PC-9 (cell line): Measurements from ENCODE around the gene UQCR10. TPM values are rescaled to one million over a fixed set of nuclear protein-coding genes. Genes with fewer than 3 reads are reported as not detected.
A peak's percentile ranks its signal among the peaks of the same experiment; 100 is the strongest.

Experiments used
- BruUV-seq: library from RNA; stranded (reverse); fragments of 400-500 nt; replicated peaks from 2 replicates; lab custom pipeline; 2021; lab: Mats Ljungman, UMichigan
- CTCF ChIA-PET: fragments of 300-600 bp; sonication (Branson Sonifier 250); formaldehyde crosslinking; loops from one replicate; lab custom pipeline; 2022; ENCODE audit warnings: antibody characterized with exemption; lab: Charles Lee
- POLR2A ChIA-PET: fragments of 300-600 bp; sonication (Branson Sonifier 250); formaldehyde crosslinking; loops from one replicate; lab custom pipeline; 2022; ENCODE audit warnings: antibody characterized with exemption; ENCODE audit not compliant: unreplicated experiment; lab: Charles Lee
- DNase-seq, 2 experiments: peaks; one replicate each; pipeline versions ENCODE4 v3.0.0 to v3.0.0-alpha.2; 2015 to 2022; ENCODE audit warnings: mixed read lengths in 1 of 2
- H2AFZ ChIP-seq: fragments of 200-600 bp; sonication (generic); 2 replicates; pipeline ENCODE4 v1.8.1; 2017; ENCODE audit warnings: antibody characterized with exemption
- H3F3A ChIP-seq: fragments of 200-600 bp; sonication (generic); 2 replicates; pipeline ENCODE4 v1.8.1; 2017; ENCODE audit warnings: antibody characterized with exemption, mild to moderate bottlenecking, low read depth; ENCODE audit not compliant: insufficient read depth
- H3K27ac ChIP-seq: fragments of 200-600 bp; sonication (generic); 2 replicates; pipeline ENCODE4 v1.6.1; 2016; ENCODE audit warnings: mixed run types
- H3K27me3 ChIP-seq: fragments of 200-600 bp; sonication (generic); 2 replicates; pipeline ENCODE4 v1.6.1; 2016; ENCODE audit warnings: low read depth, mixed run types; ENCODE audit not compliant: insufficient read depth
- H3K36me3 ChIP-seq: fragments of 200-600 bp; sonication (generic); 2 replicates; pipeline ENCODE4 v1.6.1; 2016; ENCODE audit warnings: low read depth, mixed run types
- H3K4me1 ChIP-seq: fragments of 200-600 bp; sonication (generic); replicated peaks from 2 replicates; pipeline ENCODE4 v1.6.1; 2016; ENCODE audit warnings: mixed run types; ENCODE audit not compliant: insufficient read depth
- H3K4me2 ChIP-seq: fragments of 200-600 bp; sonication (generic); 2 replicates; pipeline ENCODE4 v1.6.1; 2017; ENCODE audit warnings: mixed run types
- H3K4me3 ChIP-seq: fragments of 200-600 bp; sonication (generic); 2 replicates; pipeline ENCODE4 v1.6.1; 2016; ENCODE audit warnings: mixed run types
- H3K79me2 ChIP-seq: fragments of 200-600 bp; sonication (generic); 2 replicates; pipeline ENCODE4 v1.6.1; 2017; ENCODE audit warnings: low read depth, mixed run types
- H3K9me2 ChIP-seq: fragments of 200-600 bp; sonication (generic); 2 replicates; pipeline ENCODE4 v1.8.1; 2017; ENCODE audit warnings: mild to moderate bottlenecking; ENCODE audit not compliant: insufficient read depth
- H3K9me3 ChIP-seq: fragments of 200-600 bp; sonication (generic); 2 replicates; pipeline ENCODE4 v1.8.1; 2016; ENCODE audit warnings: low read depth; ENCODE audit not compliant: insufficient read depth
- H4K20me1 ChIP-seq: fragments of 200-600 bp; sonication (generic); 2 replicates; pipeline ENCODE4 v1.8.1; 2017; ENCODE audit not compliant: insufficient read depth
- CTCF ChIP-seq: fragments of 200-600 bp; sonication (generic); conservative IDR thresholded peaks from 2 replicates; pipeline ENCODE4 v1.6.1; 2017; ENCODE audit warnings: mixed run types, antibody characterized with exemption, mild to moderate bottlenecking, moderate library complexity
- EZH2 ChIP-seq: fragments of 200-600 bp; sonication (generic); IDR thresholded peaks from 2 replicates; pipeline ENCODE4 v1.8.0; 2017; ENCODE audit warnings: antibody characterized with exemption, low read depth
- intact Hi-C: fragments of 100-400 bp; cut with micrococcal nuclease; formaldehyde crosslinking; loops from one replicate; pipeline ENCODE4 v1.10.0; 2022; ENCODE audit not compliant: unreplicated experiment
- total RNA-seq: library from RNA; stranded (reverse); gene quantifications from 2 replicates; pipeline ENCODE4 v1.2.3, GENCODE V29; 2021

UQCR10 gene
- total RNA-seq, 1 experiment from 2014 or later: 103 TPM

- intact Hi-C loops: no loop called here
- H3K27me3 ChIP-seq: no peaks in the 10 kb centered on the region
These were observed 8.2 kb upstream of the UQCR10 start for GRCh38 chr22:29758959-29759358.

GRCh38 chr22:29762263-29762662 is 4.9 kb upstream of the UQCR10 start:
- peaks cover 27% of the 10 kb centered on the region for H3K79me2 ChIP-seq
- POLR2A ChIA-PET: interaction anchor here (0.6 kb wide), 3 partner anchors 276 to 1454 kb away, joined by 3 to 5 read pairs (median 4); no protein-coding TSS in a partner anchor
- no peaks in the 10 kb centered on the region for H3K9me2 ChIP-seq
- peak; percentile 53 to 77 for DNase-seq
- peaks cover 19% of the 10 kb centered on the region; the same call in 1 of the 2 replicates for H3F3A ChIP-seq
- H3K4me3 ChIP-seq: no peak overlapping the region
- H3K4me1 ChIP-seq: peaks cover 22% of the 10 kb centered on the region
- BruUV-seq: no TSS peak
- H3K9me3 ChIP-seq: no peaks in the 10 kb centered on the region
- H3K27ac ChIP-seq: 0 out of 2 replicates have a peak overlapping the region, but pooled peaks have one; percentile 29
- H2AFZ ChIP-seq: no peak overlapping the region
- H3K36me3 ChIP-seq: no peaks in the 10 kb centered on the region
- no peaks in the 10 kb centered on the region for H3K27me3 ChIP-seq
- no peaks in the 10 kb centered on the region for H4K20me1 ChIP-seq
- CTCF ChIA-PET: no interaction called here
- intact Hi-C loops: loop anchor here (1.0 to 10.0 kb wide), 3 partner anchors 59 to 137 kb away; no protein-coding TSS in a partner anchor
- TF ChIP-seq EZH2 (no peak), CTCF (no peak)
- peak overlapping the region; percentile 63; the same call in 1 of the 2 replicates for H3K4me2 ChIP-seq

More at GRCh38 chr22:29758959-29759358, 8.2 kb upstream of the UQCR10 start:
- no TSS peak for BruUV-seq
- Histone ChIP-seq H3F3A (peaks cover 19% of the 10 kb centered on the region; the same call in 1 of the 2 replicates), H3K79me2 (0 out of 2 replicates have a peak, but pooled peaks cover 3% of the 10 kb centered on the region), H4K20me1 (no peaks in the 10 kb centered on the region), H3K36me3 (no peaks in the 10 kb centered on the region), H2AFZ (no peak overlapping the region), H3K9me2 (no peaks in the 10 kb centered on the region), H3K27ac (no peak overlapping the region), H3K4me3 (no peak overlapping the region), H3K4me2 (no peak overlapping the region), H3K4me1 (peaks cover 13% of the 10 kb centered on the region), H3K9me3 (no peaks in the 10 kb centered on the region)
- TF ChIP-seq CTCF: no peak
- no peak for TF ChIP-seq EZH2
- ChIA-PET CTCF (no interaction called here), POLR2A (no interaction called here)
- no peak for DNase-seq

- Histone ChIP-seq H3F3A (peaks cover 23% of the 10 kb centered on the region; the same call in 1 of the 2 replicates), H3K36me3 (peaks cover 18% of the 10 kb centered on the region; the same call in 1 of the 2 replicates), H4K20me1 (no peaks in the 10 kb centered on the region), H3K27ac (peak overlapping the region; percentile 76), H3K9me3 (no peaks in the 10 kb centered on the region), H3K9me2 (no peaks in the 10 kb centered on the region), H2AFZ (peak overlapping the region; percentile 89), H3K4me3 (peak overlapping the region; percentile 93), H3K79me2 (peaks cover 56% of the 10 kb centered on the region), H3K27me3 (no peaks in the 10 kb centered on the region), H3K4me1 (peaks cover 31% of the 10 kb centered on the region), H3K4me2 (peak overlapping the region; percentile 95)
- CTCF ChIA-PET: interaction anchor here (1.3 kb wide), 1 partner anchor 16 kb away, joined by 3 read pairs; no protein-coding TSS in a partner anchor
- TSS peak; percentile 62 for BruUV-seq
- DNase-seq: no peak
- TF ChIP-seq EZH2 (no peak), CTCF (no peak)
- POLR2A ChIA-PET: interaction anchor here (0.5 to 0.7 kb wide), 2 partner anchors 65 to 522 kb away, joined by 3 to 5 read pairs; no protein-coding TSS in a partner anchor
- intact Hi-C loops: loop anchor here (2.0 to 10.0 kb wide), 3 partner anchors 33 to 141 kb away; no protein-coding TSS in a partner anchor
These were observed 1.1 kb upstream of the UQCR10 start for GRCh38 chr22:29765905-29766631.
